ENCODE results near the gene MOSPD2.

The MOSPD2 gene

DNA sequence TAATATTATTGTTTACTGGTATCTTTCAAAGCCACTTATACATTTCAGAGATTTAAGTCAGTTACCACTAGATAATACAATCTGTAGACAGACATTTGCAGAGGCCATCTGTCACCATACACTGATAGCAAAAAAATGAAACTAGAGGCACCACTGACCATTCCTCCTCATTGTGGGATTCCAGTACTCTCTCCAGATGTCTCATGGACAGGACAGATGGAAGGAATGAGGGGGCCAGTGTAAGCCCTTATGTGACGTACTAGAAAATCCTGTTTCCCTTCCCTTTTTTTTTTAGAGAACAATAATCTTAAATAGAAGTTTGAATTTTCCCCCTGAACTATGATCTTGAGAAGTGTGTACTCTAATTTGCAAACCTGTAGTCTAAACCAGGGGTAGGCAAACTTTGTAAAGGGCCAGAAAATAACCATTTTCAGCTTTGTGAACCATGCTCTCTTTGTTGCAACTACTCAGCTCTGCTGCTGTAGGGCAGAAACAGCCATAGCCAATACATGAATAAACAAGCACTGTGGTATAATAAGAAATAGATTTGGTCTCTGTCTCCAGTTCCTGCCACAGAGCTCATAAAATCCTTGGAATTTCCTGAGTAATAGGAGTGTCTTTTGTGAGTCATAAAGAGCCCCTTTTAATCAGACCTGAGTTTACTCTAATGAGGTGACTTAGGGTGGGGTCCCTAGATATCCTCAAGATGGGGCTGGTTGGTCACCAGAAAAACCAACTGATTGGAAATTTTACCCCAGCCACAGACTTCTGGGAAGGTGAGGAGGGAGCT, 90.4 kb downstream of the MOSPD2 start:
- Histone ChIP-seq H3K36me3 (ENCODE audit: control insufficient read depth in 2 of 2, insufficient read depth in 1 of 2, low read length in 2 of 2) (no peaks in the 10 kb centered on the region), H3K4me3 (ENCODE audit: low read depth, low read length) (no peak overlapping the region), H3K9me3 (ENCODE audit: control insufficient read depth, insufficient read depth, low read depth, low read length) (no peaks in the 10 kb centered on the region), H3K4me1 (ENCODE audit: control insufficient read depth, insufficient read depth, low read length) (no peaks in the 10 kb centered on the region), H3K27ac (ENCODE audit: extremely low read depth, low read depth, low read length) (no peak overlapping the region)
- ChIA-PET CTCF (interaction anchor here (0.6 kb wide), 1 partner anchor 80 kb away, joined by 3 read pairs; no protein-coding TSS in a partner anchor), POLR2A (no interaction called here)
- TF ChIP-seq GLIS2 (tag by site-specific recombination; IDR thresholded peaks at IDR 0.05), result no peak
- TF ChIP-seq PRDM1 (tag by site-specific recombination; IDR thresholded peaks at IDR 0.05), result no peak
- no peak for TF ChIP-seq ZNF701 (tag by site-specific recombination; IDR thresholded peaks at IDR 0.05)
- TF ChIP-seq ZNF354C (tag by site-specific recombination; IDR thresholded peaks at IDR 0.05; ENCODE audit: borderline replicate concordance, low read depth), result no peak
- no peak for TF ChIP-seq REPIN1 (tag by site-specific recombination; IDR thresholded peaks at IDR 0.05; ENCODE audit: low read depth)
- TF ChIP-seq ZNF37A (tag by site-specific recombination; IDR thresholded peaks at IDR 0.05), result no peak
- no peak for TF ChIP-seq ZNF521 (tag by site-specific recombination; IDR thresholded peaks at IDR 0.05)
- TF ChIP-seq ZBTB8A (tag by site-specific recombination; IDR thresholded peaks at IDR 0.05), result no peak
- no peak for TF ChIP-seq SCRT2 (tag by site-specific recombination; IDR thresholded peaks at IDR 0.05)
- no peak for TF ChIP-seq ZNF560 (tag by site-specific recombination; IDR thresholded peaks at IDR 0.05; ENCODE audit: borderline replicate concordance)
- TF ChIP-seq BCL6B (tag by site-specific recombination; IDR thresholded peaks at IDR 0.05), result no peak
- no peak for TF ChIP-seq ZNF549 (tag by site-specific recombination; IDR thresholded peaks at IDR 0.05)
- TF ChIP-seq, protein P1, sequence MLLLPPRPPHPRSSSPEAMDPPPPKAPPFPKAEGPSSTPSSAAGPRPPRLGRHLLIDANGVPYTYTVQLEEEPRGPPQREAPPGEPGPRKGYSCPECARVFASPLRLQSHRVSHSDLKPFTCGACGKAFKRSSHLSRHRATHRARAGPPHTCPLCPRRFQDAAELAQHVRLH (tag by site-specific recombination; IDR thresholded peaks at IDR 0.05), result no peak
- TF ChIP-seq ZNF184 (tag by site-specific recombination; IDR thresholded peaks at IDR 0.05), result no peak
- no peak for TF ChIP-seq ZBTB49 (tag by site-specific recombination; IDR thresholded peaks at IDR 0.05; ENCODE audit: low read depth)

DNA sequence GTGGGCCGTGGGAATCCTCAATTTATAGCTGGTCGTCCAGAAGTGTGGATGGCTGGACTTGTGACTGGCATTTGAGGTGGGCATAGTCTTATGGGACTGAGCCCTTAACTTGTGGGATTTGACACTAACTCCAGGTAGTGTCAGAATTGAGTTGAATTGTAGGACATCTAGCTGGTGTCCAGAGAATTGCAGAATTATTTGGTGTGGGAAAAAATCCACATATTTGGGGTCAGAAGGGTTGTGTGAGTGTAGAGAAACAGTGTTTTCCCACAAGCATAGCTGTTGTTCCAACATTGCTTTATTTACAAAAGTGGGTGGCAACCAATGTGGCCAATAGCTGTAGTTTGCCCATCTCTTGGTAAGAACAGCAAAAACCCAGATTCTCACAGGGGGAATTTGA, 91.3 kb downstream of the MOSPD2 start:
- TF ChIP-seq ZNF624 (tag by site-specific recombination; IDR thresholded peaks at IDR 0.05), result no peak
- no peak for TF ChIP-seq ZNF26 (tag by site-specific recombination; IDR thresholded peaks at IDR 0.05)
- TF ChIP-seq SP7 (tag by site-specific recombination; IDR thresholded peaks at IDR 0.05), result no peak
- TF ChIP-seq, protein P2, sequence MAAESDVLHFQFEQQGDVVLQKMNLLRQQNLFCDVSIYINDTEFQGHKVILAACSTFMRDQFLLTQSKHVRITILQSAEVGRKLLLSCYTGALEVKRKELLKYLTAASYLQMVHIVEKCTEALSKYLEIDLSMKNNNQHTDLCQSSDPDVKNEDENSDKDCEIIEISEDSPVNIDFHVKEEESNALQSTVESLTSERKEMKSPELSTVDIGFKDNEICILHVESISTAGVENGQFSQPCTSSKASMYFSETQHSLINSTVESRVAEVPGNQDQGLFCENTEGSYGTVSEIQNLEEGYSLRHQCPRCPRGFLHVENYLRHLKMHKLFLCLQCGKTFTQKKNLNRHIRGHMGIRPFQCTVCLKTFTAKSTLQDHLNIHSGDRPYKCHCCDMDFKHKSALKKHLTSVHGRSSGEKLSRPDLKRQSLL (tag by site-specific recombination; IDR thresholded peaks at IDR 0.05), result no peak
- Histone ChIP-seq H3K4me3 (ENCODE audit: low read depth, low read length) (no peak overlapping the region), H3K27ac (ENCODE audit: extremely low read depth, low read depth, low read length) (no peak overlapping the region)

More for the DNA sequence above, 91.3 kb downstream of the MOSPD2 start:
- CTCF ChIA-PET, result interaction anchor here (0.6 to 1.1 kb wide), 5 partner anchors 13 to 513 kb away, joined by 3 to 5 read pairs (median 3); no protein-coding TSS in a partner anchor
- Histone ChIP-seq H3K4me1 (ENCODE audit: control insufficient read depth, insufficient read depth, low read length) (no peaks in the 10 kb centered on the region), H3K9me3 (ENCODE audit: control insufficient read depth, insufficient read depth, low read depth, low read length) (no peaks in the 10 kb centered on the region), H3K36me3 (ENCODE audit: control insufficient read depth in 2 of 2, insufficient read depth in 1 of 2, low read length in 2 of 2) (no peaks in the 10 kb centered on the region)
- POLR2A ChIA-PET, result no interaction called here

Data from HEK293 (cell line).